Heart right ventricle (tissue), 16 donors: ENCODE data around the gene SLC36A1. TPM values are rescaled to one million over a fixed set of nuclear protein-coding genes. Genes with fewer than 3 reads are reported as not detected.
"Not testable (repeated sequence)": the region's sequence is repeated elsewhere in the genome, so short reads cannot be mapped to it uniquely, and the experiment has no call there.

Experiments
- ATAC-seq, 8 donors: fragments of 200-7000 bp; cut with Tn5 transposase; one replicate each; pipeline ENCODE4 v1.9.1; 2020; ENCODE audit warnings: mild to moderate bottlenecking in 8 of 8, moderate library complexity in 8 of 8, moderate number of reproducible peaks in 1 of 8
- DNase-seq, 2 donors: peaks; one replicate each; pipeline ENCODE4 v3.0.0-alpha.2; 2020
- H3K27ac ChIP-seq, 10 donors: fragments of 200-600 bp; sonication (generic) in 2 of 10; one replicate each; pipeline versions ENCODE4 v1.5.0 to v1.8.0; 2020 to 2022; ENCODE audit warnings: mild to moderate bottlenecking in 3 of 10
- H3K27me3 ChIP-seq, 7 donors: fragments of 200-600 bp; one replicate each; pipeline ENCODE4 v1.8.0; 2021 to 2022; ENCODE audit warnings: mild to moderate bottlenecking in 2 of 7
- H3K36me3 ChIP-seq, 9 donors: fragments of 200-600 bp; sonication (generic) in 1 of 9; one replicate each; pipeline versions ENCODE4 v1.5.0 to v1.8.0; 2020 to 2022; ENCODE audit warnings: mild to moderate bottlenecking in 2 of 9
- H3K4me1 ChIP-seq, 9 donors: fragments of 200-600 bp; sonication (generic) in 1 of 9; one replicate each; pipeline versions ENCODE4 v1.5.0 to v1.8.0; 2020 to 2022; ENCODE audit warnings: mild to moderate bottlenecking in 4 of 9
- H3K4me3 ChIP-seq, 10 donors: fragments of 200-600 bp; sonication (generic) in 2 of 10; one replicate each; pipeline versions ENCODE4 v1.5.0 to v1.8.0; 2020 to 2022; ENCODE audit warnings: mild to moderate bottlenecking in 7 of 10, moderate library complexity in 2 of 10
- H3K9me3 ChIP-seq, 11 donors: fragments of 200-600 bp in 10 of 11; sonication (generic) in 2 of 11; one replicate each; pipeline versions ENCODE4 v1.5.0 to v1.8.0; 2013 to 2022; ENCODE audit warnings: mild to moderate bottlenecking in 2 of 11, control low read depth in 1 of 11, moderate library complexity in 1 of 11
- WGBS, 2 donors: extraction: QIAGEN DNeasy Blood & Tissue Kit; methylation state at CpG; one replicate each; pipeline ENCODE4 v1.1.7; 2013; ENCODE audit warnings: inconsistent platforms in 1 of 2; 5-methylcytosine and 5-hydroxymethylcytosine counted together
- intact Hi-C, 10 donors: fragments of 100-400 bp; cut with DNase I; formaldehyde crosslinking; loops; one replicate each; pipeline versions ENCODE4 v1.11.1 to v1.14.2; 2022
- polyA plus RNA-seq, 2 donors: library from polyadenylated mRNA; stranded (reverse); fragments of 200-250 nt; gene quantifications; one replicate each; pipeline ENCODE4 v1.2.3, GENCODE V29; 2013
- total RNA-seq, 10 donors: library from RNA; stranded (reverse); fragmentation: NEBNext Ultra II Directional in 3 of 10; extraction: Animal tissue kit (Norgen Biotek cat#: 25700) in 3 of 10; gene quantifications; one replicate each; pipeline versions ENCODE4 v1.2.1 to v1.2.4, GENCODE V29; 2021 to 2023
- TF ChIP-seq, protein P1 (sequence below), 9 donors: fragments of 200-600 bp; sonication (generic) in 2 of 9; IDR thresholded peaks; one replicate each; pipeline versions ENCODE4 v1.5.0 to v1.8.0; 2021 to 2022; ENCODE audit warnings: antibody characterized with exemption in 9 of 9, mild to moderate bottlenecking in 5 of 9, moderate library complexity in 1 of 9
- donor health status: Arrhythmogenic right ventricular cardiomyopathy.
- donor health status: ischemic (EF 13 %, LVEDD 7.1; RV severe dilation, severe dysfunction).
- donor health status: healthy with polysubstance abuse.
- donor health status: DM: no; HTN: yes; CAD: no.
- donor health status: DM: no; HTN: no; CAD: no.
- donor health status: ischemic (EF 25% LVEDD 6.9; RV normal size, moderate dysfunction).
- donor health status: ischemic (EF 25% LVEDD 5.7; RV mildly dilated, moderate dysfunction).
- donor health status: healthy.
- donor health status: DM: yes; HTN: yes; CAD: no.
- donor health status: Ischemic cardiomyopathy.
- donor health status: ischemic (EF 35%, LVEDD 5.7; RV mildly dilated, moderate dysfunction).
- donor health status: nonischemic (EF 11% LVEDD 7.7; RV severe dilation, severe dysfunction).
- donor health status: DM: yes; HTN: yes; CAD: no.
- donor health status: PGD.
- donor health status: ischemic (EF 29% LVEDD 5.4; RV normal size, mild dysfunction).
- donor health status: nonischemic (EF 23%, LVEDD 6.1; RV moderate dilation, normal function).

The SLC36A1 gene
- total and polyA plus RNA-seq, 12 donors, result 0.94 to 15.3 (median 2.6) TPM

DNA sequence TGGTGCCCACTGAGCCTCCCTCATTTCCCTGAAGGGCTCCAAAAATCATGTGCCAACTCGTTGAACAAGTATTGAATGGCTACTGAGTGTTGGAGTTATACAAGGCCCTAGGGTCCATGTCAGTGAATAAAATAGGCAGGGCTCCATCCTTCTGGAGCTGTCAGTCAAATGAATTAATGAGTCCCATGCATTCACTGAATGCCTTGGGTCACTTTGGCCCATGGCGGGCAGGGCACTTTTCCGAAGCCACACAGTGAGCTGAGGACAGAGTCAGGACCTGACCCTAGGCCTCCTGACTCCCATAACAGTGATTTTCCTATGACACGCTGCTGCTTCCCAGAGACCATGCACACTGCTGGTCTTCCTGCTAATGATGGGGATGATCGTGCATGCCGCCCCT is 27.3 kb upstream of the SLC36A1 start:
- intact Hi-C loops, result no loop called here
- WGBS, 2 donors, result 87% methylated on average over 6 of the region's 6 CpGs
- no peaks in the 10 kb centered on the region for H3K4me1 ChIP-seq
- TF ChIP-seq, protein P1, sequence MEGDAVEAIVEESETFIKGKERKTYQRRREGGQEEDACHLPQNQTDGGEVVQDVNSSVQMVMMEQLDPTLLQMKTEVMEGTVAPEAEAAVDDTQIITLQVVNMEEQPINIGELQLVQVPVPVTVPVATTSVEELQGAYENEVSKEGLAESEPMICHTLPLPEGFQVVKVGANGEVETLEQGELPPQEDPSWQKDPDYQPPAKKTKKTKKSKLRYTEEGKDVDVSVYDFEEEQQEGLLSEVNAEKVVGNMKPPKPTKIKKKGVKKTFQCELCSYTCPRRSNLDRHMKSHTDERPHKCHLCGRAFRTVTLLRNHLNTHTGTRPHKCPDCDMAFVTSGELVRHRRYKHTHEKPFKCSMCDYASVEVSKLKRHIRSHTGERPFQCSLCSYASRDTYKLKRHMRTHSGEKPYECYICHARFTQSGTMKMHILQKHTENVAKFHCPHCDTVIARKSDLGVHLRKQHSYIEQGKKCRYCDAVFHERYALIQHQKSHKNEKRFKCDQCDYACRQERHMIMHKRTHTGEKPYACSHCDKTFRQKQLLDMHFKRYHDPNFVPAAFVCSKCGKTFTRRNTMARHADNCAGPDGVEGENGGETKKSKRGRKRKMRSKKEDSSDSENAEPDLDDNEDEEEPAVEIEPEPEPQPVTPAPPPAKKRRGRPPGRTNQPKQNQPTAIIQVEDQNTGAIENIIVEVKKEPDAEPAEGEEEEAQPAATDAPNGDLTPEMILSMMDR (IDR thresholded peaks at IDR 0.05), result no peak
- no peaks in the 10 kb centered on the region for H3K36me3 ChIP-seq
- DNase-seq (no peak), ATAC-seq (no peak)
- peaks cover 0 to 16% (median 5%) of the 10 kb centered on the region in 11 donors for H3K9me3 ChIP-seq
- peaks cover 0 to 10% (median 4%) of the 10 kb centered on the region in 7 donors for H3K27me3 ChIP-seq
- no peak overlapping the region for H3K27ac ChIP-seq
- no peak overlapping the region for H3K4me3 ChIP-seq

GRCh38 chr5:151424892-151425523 is 22.4 kb upstream of the SLC36A1 start:
- Histone ChIP-seq H3K4me3 (no peak overlapping the region), H3K27ac (no peak overlapping the region), H3K9me3 (no peaks in the 10 kb centered on the region), H3K27me3 (peaks cover 0 to 21% (median 4%) of the 10 kb centered on the region in 7 donors), H3K4me1 (no peaks in the 10 kb centered on the region), H3K36me3 (no peaks in the 10 kb centered on the region)
- intact Hi-C loops, result no loop called here
- DNase-seq (no peak), ATAC-seq (no peak)
- WGBS, 2 donors, result 21 to 28% methylated on average over 8 of the region's 8 CpGs
- TF ChIP-seq, protein P1 (IDR thresholded peaks at IDR 0.05), result no peak

DNA sequence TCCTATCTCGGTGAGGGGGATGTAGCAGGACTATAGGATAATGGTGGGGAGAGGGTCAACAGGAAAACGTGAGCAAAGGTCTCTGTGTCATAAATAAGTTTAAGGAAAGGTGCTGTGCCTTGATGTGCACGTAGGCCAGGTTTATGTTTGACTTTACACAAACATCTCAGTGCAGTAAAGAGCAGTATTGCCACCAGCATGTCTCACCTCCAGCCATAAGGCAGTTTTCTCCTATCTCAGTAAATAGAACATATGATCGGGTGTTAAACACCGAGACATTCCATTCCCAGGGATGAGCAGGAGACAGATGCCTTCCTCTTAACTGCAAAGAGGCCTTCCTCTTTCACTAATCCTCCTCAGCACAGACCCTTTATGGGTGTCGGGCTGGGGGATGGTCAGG is 21.1 kb upstream of the SLC36A1 start:
- WGBS, 2 donors, result 51% methylated on average over 6 of the region's 6 CpGs
- H3K4me1 ChIP-seq, intact Hi-C loops, H3K4me3 ChIP-seq, H3K27ac ChIP-seq, ATAC-seq, DNase-seq, H3K36me3 ChIP-seq, H3K9me3 ChIP-seq: not testable (repeated sequence)
- peaks cover 0 to 21% (median 4%) of the 10 kb centered on the region in 7 donors for H3K27me3 ChIP-seq

DNA sequence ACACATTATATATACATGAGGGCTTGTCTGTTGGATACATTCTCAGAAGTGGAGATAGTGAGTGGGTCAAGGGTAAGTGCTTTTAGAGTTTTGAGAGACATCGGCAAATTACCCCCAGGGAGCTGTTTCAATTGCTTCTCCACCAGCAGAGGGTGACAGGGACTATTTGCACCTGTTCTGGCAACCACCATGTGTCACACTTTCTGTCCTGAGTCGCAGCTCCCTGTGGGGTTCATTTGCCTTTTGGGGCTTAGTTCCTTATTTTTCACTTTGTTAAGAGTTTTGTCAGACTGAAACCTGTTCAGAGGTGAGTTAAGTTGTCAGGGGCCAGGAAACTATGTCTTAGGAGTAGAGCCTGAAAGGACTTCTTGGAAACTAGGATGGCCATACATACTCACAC is 20.1 kb upstream of the SLC36A1 start:
- intact Hi-C loops, result no loop called here
- H3K4me3 ChIP-seq, result no peak overlapping the region
- no peak overlapping the region for H3K27ac ChIP-seq
- no peaks in the 10 kb centered on the region for H3K9me3 ChIP-seq
- 67 to 72% methylated on average over 2 of the region's 2 CpGs for WGBS, 2 donors
- DNase-seq (no peak), ATAC-seq (no peak)
- no peaks in the 10 kb centered on the region for H3K36me3 ChIP-seq
- TF ChIP-seq, protein P1 (IDR thresholded peaks at IDR 0.05), result no peak
- no peaks in the 10 kb centered on the region for H3K4me1 ChIP-seq
- H3K27me3 ChIP-seq, result peaks cover 0 to 21% (median 4%) of the 10 kb centered on the region in 7 donors

DNA sequence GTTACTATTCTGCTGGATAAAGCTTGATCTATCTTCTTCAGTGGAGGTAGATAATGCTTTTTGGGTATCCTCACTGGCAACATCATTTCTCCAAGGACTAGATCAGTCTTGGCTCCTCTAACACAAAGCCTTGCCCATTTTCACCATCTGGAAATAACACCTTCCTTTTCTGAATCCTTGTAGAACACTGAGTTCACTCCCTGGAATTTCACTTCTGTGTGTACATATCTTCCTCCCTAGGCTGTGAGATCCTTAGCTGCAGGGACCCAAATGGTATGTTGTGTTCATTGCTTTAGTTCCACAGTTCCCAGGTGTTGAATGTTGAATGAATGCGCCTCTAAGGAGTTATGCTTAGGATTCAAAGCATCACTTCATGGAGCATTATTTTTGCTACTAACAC is 16.7 kb upstream of the SLC36A1 start:
- Histone ChIP-seq H3K4me3 (no peak overlapping the region), H3K4me1 (no peaks in the 10 kb centered on the region), H3K9me3 (peaks cover 0 to 5% (median 0%) of the 10 kb centered on the region in 11 donors), H3K27ac (no peak overlapping the region), H3K27me3 (peaks cover 0 to 8% (median 0%) of the 10 kb centered on the region in 7 donors), H3K36me3 (no peaks in the 10 kb centered on the region)
- 97 to 98% methylated on average over 1 of the region's 1 CpG for WGBS, 2 donors
- TF ChIP-seq, protein P1 (IDR thresholded peaks at IDR 0.05), result no peak
- DNase-seq (no peak), ATAC-seq (no peak)
- intact Hi-C loops, result no loop called here
